ENCODE data around the gene PANK1.
"Not testable (repeated sequence)": the region's sequence is repeated elsewhere in the genome, so short reads cannot be mapped to it uniquely, and the experiment has no call there.

The PANK1 gene

GRCh38 chr10:89651916-89652573 is 7.0 kb upstream of the PANK1 start:
- no peak for DNase-seq

DNA sequence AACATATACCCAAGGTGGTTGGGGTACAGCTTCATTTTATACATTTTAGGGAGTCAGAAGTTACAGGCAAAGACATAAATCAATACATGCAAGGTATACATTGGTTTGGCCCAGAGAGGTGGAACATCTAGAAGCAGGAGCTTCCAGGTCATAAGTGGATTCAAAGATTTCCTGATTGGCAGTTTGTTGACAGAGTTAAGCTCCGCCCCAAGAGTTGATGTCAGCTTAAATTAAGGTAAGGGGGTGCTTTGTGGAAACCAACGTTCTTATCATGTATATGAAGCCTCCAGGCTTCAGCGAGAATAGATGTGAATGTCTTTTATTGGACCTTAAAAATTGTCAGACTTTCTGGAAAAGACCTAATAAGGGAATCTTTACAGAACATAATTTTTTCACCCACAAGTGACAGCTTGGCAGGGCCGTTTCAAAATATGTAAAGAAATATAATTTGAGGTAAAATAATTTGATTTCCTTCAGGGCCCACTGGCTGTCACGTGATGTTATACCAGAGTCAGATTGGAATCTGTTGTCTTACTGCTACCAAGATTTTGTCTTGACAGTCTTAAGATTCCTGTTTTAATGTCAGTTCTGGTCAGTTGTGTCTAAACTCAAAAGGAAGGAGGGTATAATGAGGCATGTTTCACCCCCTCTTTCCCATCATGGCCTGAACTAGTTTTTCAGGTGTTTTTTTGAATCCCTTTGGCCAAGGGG is 6.3 kb upstream of the PANK1 start:
- DNase-seq: no peak

DNA sequence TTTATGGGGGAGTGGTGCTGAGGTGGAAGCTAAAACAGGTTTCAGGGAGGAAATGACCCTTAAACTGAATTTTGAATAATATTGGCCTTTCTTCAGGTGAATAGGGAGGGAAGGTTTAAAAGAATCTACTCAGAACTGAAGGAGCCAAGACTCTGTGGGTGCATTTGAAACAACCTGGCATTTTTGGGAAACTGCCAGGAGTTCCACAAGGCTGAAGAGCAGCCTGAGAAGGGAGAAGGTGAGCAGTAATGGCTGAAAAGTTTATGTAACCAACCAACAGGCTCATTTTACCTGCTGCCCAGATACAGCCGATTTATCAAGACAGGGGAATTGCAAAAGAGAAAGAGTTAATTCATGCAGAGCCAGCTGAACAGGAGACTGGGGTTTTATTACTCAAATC is 4.0 kb upstream of the PANK1 start:
- DNase-seq: no peak

DNA sequence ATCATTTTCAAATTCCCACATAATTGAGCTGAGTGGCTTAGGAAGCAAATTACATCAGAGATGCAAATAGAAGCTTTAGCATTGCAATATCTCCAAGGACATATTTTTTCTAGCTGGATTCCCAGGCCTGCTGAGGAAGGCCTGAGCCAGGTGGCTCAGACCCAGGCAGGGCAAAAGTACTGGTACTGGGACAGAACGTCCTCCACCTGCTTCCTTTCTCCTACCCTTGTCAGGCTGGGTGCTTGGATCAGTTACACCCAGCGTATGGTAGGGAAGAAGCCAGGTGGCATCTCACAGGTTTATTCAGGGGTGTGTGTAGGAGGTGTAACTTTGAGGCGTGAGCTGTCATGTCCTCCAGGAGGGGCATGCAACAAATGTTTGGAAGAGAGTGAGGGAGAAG is 3.0 kb upstream of the PANK1 start:
- DNase-seq: no peak

DNA sequence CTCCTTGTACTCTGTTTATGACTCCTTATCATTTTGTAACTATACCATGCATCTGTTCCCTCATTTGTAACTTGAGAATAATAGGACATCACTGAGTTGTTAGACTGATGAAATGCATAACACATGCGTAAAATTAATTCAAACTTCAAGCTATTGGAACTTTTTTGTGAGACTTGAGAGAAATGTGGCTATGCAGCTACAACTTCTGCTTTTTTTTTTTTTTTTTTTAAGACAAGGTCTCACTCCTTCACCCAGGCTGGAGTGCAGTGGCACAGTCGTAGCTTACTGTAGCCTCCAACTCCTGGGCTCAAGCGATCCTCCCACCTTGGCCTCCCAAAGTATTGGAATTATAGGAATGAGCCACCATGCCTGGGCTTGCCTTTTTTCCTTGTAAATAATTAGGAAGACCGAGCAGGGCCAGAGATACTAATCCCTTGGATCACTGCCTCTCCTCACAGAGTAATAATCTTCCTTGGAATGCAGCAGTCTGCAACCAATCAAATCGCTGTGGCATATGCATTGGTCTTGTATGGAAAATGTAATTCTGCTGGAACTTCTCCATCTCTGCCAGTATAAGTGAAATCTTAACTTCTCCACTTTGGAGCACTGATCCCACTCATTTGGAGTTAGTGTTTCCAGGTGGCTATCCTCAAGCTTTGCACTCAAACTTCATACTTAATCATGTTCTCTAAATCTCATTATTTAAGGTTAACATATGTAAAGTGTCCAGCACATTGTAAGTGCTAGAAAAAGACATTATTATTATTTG is 2.0 kb upstream of the PANK1 start:
- no peak for DNase-seq

GRCh38 chr10:89645742-89646172 is 715 bp upstream of the PANK1 start:
- DNase-seq: no peak

- no peak for DNase-seq
Observed at GRCh38 chr10:89644691-89644966, 413 bp downstream of the PANK1 start.

GRCh38 chr10:89643812-89644690 is 991 bp downstream of the PANK1 start:
- peak; percentile 96 for DNase-seq

DNA sequence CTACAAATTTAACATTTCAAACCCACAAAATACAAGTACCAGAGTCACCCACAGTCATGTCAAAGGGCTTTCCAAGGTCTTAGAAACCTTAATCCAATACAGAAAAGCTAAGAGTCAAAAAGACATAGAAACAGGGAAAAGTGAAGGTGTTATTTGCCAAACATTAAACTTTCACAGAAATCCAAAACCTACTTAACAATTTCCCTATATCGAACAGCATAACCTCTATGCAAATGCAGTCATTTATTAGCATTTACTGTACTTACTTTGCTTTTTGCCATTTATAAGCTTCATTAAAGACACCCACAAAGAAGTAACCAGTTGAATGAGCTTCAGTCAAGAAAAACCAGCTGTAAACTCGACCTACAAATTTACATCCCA is 1.6 kb downstream of the PANK1 start:
- no peak for DNase-seq

GRCh38 chr10:89642193-89642592 is 2.8 kb downstream of the PANK1 start:
- DNase-seq: no peak

DNA sequence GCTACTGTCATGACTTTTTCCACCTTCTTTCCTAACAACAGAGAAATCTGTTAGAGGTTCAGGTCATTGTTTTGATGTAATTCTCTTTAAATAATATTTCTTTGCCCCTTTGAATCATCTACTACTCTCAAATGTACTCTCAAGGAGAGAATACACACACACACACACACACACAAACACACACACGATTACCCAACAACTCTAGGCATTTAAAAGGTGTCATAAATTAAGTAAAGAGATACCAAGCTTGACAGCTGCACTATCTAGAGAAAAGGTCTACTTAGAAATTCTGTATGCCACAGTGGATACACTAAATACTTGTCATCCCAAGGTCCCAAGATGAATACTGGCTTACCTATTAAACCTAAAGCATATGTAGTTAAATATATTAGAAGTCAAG is 4.8 kb downstream of the PANK1 start:
- no peak for DNase-seq

DNA sequence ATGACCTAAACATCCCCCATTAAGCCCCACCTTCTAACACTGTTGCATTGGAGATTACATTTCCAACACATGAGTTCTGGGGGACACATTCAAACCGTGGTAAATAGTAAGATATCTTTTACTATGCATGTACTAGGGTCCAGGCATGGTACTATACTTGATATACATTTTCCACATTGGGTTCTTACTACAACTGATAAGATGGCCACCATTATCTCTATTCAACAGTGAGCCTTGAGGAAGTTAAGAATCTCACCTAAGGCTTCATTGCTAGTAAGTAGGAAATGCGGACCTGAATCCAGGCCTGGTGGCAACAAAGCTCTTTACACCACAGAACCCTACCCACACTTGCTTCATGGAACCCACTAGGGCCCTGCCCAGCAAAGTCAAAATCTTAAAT is 5.7 kb downstream of the PANK1 start:
- no peak for DNase-seq

DNA sequence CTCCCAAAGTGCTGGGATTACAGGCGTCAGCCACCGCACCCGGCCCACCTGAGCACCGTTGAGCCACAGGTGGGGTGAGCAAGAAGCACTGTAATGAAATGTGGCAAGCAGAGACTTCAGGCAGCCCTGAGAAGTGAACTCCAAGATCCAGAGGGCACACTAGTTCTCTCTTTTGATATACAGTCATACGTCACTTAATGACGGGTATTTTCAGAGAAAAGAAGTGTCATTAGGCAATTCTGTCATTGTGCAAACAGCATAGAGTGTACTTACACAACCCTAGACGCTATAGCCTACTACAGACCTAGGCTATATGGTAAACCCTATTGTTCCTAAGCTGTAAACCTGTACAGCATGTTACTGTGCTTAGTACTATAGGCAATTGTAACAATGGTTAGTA is 7.9 kb downstream of the PANK1 start:
- no peak for DNase-seq

- DNase-seq: no peak
Observed at GRCh38 chr10:89634637-89635036, 10.4 kb downstream of the PANK1 start.

GRCh38 chr10:89633484-89633883 is 11.6 kb downstream of the PANK1 start:
- DNase-seq: no peak

- DNase-seq: no peak
Observed at GRCh38 chr10:89632824-89633223, 12.2 kb downstream of the PANK1 start.

DNA sequence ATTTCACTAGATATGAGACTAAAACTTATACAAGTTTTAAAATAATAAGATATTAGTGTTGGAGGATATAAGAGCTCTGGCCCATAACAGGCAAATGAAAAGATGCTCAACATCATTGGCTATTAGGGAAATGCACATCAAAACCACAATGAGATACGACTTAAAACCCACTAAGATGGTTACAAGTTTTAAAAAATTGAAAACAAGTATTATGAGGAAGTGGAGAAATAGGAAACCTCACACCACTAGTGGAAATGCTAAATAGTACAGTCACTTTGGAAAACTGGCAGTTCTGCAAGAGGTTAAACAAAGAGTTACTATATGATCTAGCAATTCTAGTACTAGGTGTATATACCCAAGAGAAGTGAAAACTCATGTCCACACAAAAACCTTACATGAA is 17.2 kb downstream of the PANK1 start:
- no peak for DNase-seq

- no peak for DNase-seq
Observed at GRCh38 chr10:89625041-89625765, 19.8 kb downstream of the PANK1 start.

GRCh38 chr10:89624020-89624419 is 21.0 kb downstream of the PANK1 start:
- DNase-seq: no peak

- no peak for DNase-seq
Observed at GRCh38 chr10:89622151-89622550, 22.9 kb downstream of the PANK1 start.

DNA sequence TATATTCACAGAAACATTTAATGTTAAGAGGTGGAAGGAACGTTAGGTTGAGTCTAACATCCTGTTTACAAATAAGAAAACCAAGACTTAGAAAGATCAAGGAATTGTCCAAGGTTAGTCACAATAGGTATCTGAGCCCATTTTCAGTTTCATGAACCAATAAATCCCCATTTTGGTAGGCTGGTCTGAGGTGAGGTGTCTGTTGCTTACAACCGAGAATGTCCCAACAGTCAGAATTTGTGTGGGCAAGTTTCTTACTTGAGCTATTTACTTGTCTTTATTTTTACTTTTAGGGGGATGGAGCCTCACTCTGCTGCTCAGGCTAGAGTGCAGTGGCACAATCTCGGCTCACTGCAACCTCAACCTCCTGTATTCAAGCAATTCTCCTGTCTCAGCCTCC is 23.6 kb downstream of the PANK1 start:
- no peak for DNase-seq

DNA sequence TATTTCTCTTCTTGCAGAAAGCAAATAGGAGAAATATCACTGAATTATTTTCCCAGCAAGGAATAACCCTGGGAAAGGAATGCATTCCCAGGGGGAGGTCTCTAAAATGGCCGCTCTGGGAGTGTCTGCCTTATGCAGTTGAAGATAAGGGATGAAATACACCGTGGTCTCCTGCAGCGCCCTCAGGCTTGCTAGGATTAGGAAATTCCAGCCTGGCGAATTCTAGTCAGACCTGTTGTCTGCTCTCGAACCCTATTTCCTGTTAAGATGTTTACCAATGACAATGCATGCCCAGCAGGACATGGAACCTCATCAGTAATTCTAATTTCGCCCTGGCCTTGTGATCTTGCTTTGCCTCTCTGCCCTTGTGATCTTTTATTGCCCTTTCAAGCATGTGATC is 24.7 kb downstream of the PANK1 start:
- DNase-seq: not testable (repeated sequence)

- no peak for DNase-seq
Observed at GRCh38 chr10:89615824-89616223, 29.2 kb downstream of the PANK1 start.
